Body of pancreas (tissue), 4 donors: Measurements from ENCODE around the gene SLC22A14.
"Not testable (repeated sequence)": the region's sequence is repeated elsewhere in the genome, so short reads cannot be mapped to it uniquely, and the experiment has no call there.

Experiments used
- POLR2A ChIP-seq, 3 donors: fragments of 450-650 bp; IDR thresholded peaks; one replicate each; pipeline ENCODE4 v1.6.1; 2016; ENCODE audit warnings: antibody characterized with exemption in 3 of 3, mild to moderate bottlenecking in 2 of 3
- TF ChIP-seq, protein P1 (sequence below), 7 experiments: fragments of 450-650 bp in 4 of 7; fragments of 200-600 bp in 3 of 7; sonication (generic) in 3 of 7; IDR thresholded peaks; one replicate each; pipeline ENCODE4 v1.5.1; 2016 to 2019; ENCODE audit warnings: antibody characterized with exemption in 7 of 7

DNA sequence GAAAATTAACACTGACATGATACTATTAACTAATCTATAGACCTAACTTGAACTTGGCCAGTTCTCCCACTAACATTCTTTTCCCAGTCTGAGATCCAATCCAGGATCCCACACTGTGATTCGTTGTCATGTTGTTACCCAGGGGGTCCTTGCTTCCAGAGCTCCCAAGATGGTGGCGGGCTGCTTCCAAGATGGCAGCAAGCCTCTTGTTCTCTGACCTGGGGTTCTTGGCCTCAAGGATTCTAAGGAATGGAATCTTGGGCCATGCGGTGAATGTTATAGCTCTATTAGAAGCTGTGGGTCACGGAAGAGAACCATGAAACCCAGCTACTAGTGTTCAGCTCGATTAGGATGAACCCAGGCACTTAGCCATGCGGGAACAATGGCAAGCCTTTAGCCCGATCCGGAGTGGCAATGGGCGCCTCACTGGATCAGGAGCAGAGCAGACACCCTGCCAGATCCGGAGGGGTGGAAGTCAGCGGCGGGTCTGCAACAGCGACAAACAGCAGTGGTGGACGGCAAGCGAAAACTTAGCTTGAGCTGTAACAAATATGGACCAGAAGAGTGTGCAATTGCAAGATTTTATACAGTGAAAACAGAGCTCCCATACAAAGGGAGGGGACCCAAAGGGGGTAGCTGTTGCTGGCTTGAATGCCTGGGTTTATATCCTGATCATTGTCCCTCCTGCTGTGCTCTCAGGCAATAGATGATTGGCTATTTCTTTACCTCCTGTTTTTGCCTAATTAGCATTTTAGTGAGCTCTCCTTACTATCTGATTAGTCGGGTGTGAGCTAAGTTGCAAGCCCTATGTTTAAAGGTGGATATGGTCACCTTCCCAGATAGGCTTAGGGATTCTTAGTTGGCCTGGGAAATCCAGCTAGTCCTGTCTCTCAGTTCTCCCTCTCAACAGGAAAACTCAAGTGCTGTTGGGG is 7.5 kb downstream of the SLC22A14 start:
- TF ChIP-seq, protein P1, sequence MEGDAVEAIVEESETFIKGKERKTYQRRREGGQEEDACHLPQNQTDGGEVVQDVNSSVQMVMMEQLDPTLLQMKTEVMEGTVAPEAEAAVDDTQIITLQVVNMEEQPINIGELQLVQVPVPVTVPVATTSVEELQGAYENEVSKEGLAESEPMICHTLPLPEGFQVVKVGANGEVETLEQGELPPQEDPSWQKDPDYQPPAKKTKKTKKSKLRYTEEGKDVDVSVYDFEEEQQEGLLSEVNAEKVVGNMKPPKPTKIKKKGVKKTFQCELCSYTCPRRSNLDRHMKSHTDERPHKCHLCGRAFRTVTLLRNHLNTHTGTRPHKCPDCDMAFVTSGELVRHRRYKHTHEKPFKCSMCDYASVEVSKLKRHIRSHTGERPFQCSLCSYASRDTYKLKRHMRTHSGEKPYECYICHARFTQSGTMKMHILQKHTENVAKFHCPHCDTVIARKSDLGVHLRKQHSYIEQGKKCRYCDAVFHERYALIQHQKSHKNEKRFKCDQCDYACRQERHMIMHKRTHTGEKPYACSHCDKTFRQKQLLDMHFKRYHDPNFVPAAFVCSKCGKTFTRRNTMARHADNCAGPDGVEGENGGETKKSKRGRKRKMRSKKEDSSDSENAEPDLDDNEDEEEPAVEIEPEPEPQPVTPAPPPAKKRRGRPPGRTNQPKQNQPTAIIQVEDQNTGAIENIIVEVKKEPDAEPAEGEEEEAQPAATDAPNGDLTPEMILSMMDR (IDR thresholded peaks at IDR 0.05) = not testable (repeated sequence)
- not testable (repeated sequence) for TF ChIP-seq POLR2A (IDR thresholded peaks at IDR 0.05)
